NCI-H510A treated with DMSO at 0.1 percent for 48 hours (cell line): ENCODE data around the gene ADK.

Experiments
- DNase-seq: peaks from one replicate; lab custom pipeline; 2025; lab: John Stamatoyannopoulos, UW

The ADK gene

GRCh38 chr10:74745449-74745848 lies 594.4 kb downstream of the ADK start:
- no peak for DNase-seq

DNA sequence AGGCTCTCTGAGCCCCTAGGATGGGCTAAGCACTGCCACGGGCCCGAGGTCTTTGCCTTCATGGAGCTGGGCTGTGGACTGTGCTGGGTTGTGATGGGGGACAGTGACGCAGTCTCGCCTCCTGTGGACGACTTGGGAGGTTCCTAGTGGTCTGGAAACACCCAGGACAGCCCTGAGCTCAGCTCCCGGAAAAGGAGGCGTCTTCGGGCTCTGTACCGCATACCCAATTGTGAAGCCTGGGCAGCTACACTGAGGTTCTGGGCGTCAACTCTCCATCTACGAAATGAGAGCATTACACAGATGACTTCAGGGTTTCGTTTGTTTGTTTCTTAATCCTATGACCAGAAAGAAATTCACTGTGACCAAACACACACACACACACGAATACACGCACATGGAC lies 595.8 kb downstream of the ADK start:
- DNase-seq: no peak

- DNase-seq: peak; percentile 76
Measured at GRCh38 chr10:74748468-74749031, 597.5 kb downstream of the ADK start.

- no peak for DNase-seq
Measured at GRCh38 chr10:74750848-74751274, 599.8 kb downstream of the ADK start.

- DNase-seq: no peak
Measured at GRCh38 chr10:74752371-74753040, 601.5 kb downstream of the ADK start.

DNA sequence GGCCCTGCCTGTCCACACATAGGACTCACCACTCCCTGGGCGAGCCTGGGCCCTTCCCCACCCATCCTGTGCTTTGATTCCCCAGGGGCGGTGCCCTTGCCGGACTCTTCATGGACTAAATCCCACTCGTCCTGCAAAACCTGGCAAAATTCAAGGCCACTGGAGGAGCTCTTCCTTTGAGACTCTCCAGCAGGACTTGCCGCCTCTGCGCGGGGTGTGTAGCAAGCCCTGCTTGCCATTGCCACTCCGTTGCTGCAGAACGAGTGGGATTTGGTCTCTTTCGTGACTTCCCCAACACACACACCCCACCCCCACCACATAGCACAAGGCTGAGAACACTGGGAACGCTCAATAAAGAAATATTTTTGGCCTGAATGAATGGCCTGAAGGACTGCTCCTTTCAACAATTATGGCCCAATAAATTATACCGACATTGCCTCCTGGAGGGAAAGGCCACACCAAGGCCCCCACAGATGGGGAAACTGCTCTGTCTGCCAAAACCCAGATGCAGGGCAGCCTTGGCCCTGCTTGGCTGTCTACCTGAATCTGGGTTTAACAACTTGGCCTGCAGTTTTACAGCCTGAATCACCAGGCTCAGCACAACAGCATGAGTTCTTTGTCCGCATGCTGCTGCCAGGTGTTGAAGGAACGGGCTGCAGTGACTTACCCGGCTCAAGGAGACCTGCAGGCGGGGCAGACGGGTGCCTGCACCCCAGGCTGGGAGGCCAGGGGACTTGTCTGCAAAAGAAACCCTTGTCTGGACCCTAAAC lies 602.6 kb downstream of the ADK start:
- no peak for DNase-seq

DNA sequence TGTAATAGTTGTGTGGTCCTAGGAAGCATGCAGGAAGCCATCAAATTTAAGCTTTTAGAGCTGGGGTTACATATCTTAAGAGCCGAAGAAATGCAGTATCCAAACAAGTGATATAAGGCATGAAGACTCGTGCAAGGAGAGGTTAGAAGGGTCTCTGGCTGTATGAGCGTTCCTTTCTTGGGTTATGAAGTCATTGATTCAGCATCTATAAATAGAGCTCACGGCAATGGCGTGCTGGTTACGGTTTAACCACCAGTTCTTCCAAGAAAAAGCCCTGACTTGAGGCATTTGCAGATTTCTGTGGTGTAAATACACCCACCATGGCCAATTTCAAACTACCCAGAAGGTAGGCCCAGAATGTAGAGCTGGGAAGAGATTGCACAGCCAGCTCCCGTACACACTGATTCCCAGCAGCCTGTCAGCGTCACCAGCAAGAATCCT lies 603.4 kb downstream of the ADK start:
- no peak for DNase-seq

- DNase-seq: no peak
Measured at GRCh38 chr10:74755273-74755672, 604.3 kb downstream of the ADK start.
